ENCODE data around the gene AKTIP. TPM values are rescaled to one million over a fixed set of nuclear protein-coding genes. Genes with fewer than 3 reads are reported as not detected.

AKTIP gene
- total RNA-seq, 4 donors from 2014 or later, result 45.0 to 53.7 (median 48.8) TPM

DNA sequence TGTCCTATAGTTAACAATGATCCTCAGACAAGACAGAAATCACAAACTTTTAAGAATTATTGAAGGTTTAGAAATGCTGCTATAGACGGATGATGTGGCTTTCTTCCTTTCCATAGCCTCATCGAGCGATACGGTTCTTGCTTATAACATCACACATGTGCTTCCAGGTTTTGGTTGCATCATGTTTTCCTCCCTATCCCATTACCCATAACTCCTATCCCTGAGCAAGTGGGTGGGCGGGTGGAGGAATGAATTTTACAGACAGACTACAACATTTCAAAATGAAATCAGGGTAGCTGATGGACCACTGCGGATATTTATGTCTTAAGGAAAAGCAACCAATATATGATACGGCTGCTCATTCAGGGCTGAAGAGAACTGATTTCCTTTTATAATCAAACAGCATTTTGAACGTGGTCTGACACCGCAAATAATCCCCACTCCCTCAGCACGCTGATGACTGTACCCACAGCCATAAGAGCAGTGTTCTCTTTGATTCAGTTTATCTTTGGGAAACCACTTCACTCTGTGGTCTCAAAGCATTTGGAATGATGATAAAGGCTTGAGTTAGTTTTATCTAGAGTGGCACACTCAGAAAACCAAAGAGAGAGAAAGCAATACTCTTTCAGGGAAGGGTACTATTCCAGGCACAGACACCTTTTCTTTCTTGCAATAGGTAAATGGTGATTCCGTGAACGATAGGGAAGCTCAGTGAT is 4.6 kb upstream of the AKTIP start:
- DNase-seq, result no peak
- Histone ChIP-seq H3K4me1 (no peaks in the 10 kb centered on the region), H3K4me3 (no peak overlapping the region), H3K27ac (no peak overlapping the region), H3K9me3 (no peaks in the 10 kb centered on the region), H3K27me3 (no peaks in the 10 kb centered on the region), H3K36me3 (no peaks in the 10 kb centered on the region)
- intact Hi-C loops (cut with DNase I; ENCODE audit: low total_unique reads), result no loop called here
- no peak for TF ChIP-seq POLR2A (IDR thresholded peaks at IDR 0.05)
- TF ChIP-seq, protein P1, sequence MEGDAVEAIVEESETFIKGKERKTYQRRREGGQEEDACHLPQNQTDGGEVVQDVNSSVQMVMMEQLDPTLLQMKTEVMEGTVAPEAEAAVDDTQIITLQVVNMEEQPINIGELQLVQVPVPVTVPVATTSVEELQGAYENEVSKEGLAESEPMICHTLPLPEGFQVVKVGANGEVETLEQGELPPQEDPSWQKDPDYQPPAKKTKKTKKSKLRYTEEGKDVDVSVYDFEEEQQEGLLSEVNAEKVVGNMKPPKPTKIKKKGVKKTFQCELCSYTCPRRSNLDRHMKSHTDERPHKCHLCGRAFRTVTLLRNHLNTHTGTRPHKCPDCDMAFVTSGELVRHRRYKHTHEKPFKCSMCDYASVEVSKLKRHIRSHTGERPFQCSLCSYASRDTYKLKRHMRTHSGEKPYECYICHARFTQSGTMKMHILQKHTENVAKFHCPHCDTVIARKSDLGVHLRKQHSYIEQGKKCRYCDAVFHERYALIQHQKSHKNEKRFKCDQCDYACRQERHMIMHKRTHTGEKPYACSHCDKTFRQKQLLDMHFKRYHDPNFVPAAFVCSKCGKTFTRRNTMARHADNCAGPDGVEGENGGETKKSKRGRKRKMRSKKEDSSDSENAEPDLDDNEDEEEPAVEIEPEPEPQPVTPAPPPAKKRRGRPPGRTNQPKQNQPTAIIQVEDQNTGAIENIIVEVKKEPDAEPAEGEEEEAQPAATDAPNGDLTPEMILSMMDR (IDR thresholded peaks at IDR 0.05), result no peak

DNA sequence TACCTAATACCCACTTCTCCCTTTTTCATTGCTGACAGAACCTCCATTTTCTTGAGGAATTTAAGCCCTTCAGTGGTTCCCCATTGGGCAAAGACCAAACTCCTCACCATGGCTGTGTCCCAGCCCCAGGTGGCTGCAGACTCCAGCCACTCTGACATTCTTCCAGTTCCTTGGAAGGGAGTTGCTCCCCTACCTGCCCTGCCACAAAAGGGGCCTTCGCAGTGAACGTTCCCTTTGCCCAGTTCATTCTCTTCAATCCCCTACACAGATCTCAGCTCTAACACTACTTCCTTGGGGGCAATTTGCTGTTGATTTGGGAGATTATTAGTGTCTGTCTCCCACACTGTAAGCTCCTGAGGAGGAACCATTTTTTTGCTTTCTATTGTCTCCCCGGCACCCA is 3.2 kb upstream of the AKTIP start:
- DNase-seq, result no peak
- TF ChIP-seq, protein P1 (IDR thresholded peaks at IDR 0.05), result no peak
- TF ChIP-seq POLR2A (IDR thresholded peaks at IDR 0.05), result no peak
- intact Hi-C loops (cut with DNase I; ENCODE audit: low total_unique reads), result no loop called here
- H3K36me3 ChIP-seq, result no peaks in the 10 kb centered on the region
- no peaks in the 10 kb centered on the region for H3K27me3 ChIP-seq
- peaks cover 5 to 10% of the 10 kb centered on the region in 2 donors for H3K4me1 ChIP-seq
- no peak overlapping the region for H3K27ac ChIP-seq
- no peak overlapping the region for H3K4me3 ChIP-seq
- H3K9me3 ChIP-seq, result no peaks in the 10 kb centered on the region

DNA sequence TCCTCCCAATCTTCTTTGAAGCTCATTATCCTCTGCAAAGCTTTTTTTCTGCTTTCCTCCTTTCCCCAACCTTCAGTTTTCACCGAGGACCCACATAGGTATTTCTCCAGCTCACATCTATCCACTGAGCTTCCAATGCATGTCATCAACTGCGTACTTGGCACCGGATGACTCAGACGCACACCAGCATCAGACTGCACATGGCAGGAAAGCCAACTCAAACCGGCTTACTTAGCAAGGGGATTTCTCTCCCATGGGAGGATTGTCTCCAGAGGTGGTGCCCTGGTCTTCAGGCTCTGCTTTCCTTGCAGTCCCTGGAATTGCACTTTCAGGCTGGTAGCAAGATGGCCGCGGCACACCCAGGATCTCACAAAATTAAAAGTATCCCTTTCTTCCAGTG is 1.7 kb upstream of the AKTIP start:
- TF ChIP-seq, protein P1 (IDR thresholded peaks at IDR 0.05), result no peak
- no peak for TF ChIP-seq POLR2A (IDR thresholded peaks at IDR 0.05)
- no peak overlapping the region for H3K4me3 ChIP-seq
- peak in 1 of 2 donors; percentile 40 for DNase-seq

DNA sequence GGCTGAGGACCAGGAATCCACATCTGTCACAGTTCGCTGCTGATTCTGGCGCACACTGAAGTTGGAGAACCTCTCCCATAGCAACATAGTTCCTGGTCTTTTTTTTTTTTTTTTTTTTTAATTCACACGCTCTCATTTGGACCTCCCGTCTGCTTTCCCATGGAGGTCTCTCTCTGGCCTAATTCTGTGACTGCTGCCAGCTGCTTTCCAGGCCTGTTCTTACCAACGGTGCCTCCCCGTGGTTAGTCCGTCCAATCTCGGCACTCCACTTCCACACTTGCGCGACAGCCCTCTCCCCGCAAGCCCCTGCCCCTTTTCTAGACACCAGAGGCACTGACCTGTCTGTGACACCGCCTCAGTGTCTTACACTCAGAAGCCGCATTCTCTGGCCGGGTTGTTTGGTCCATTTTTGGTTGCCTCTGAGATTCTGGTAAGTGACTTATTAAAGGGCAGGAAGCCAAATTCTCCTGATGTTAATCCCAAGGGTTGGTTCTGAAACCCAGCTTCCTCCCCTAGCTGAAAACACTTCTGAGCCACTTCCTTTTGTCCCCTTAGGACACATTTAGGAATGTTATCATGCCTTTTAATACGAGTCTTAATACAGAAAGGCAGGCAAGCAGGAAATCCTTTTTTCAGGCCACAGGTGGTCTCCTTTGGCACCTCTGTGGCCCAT is 1.1 kb upstream of the AKTIP start:
- H3K36me3 ChIP-seq, result no peaks in the 10 kb centered on the region
- H3K27ac ChIP-seq, result peak overlapping the region; percentile 90 to 96
- DNase-seq, result peak; percentile 59 to 62
- intact Hi-C loops (cut with DNase I; ENCODE audit: low total_unique reads), result no loop called here
- TF ChIP-seq, protein P1 (IDR thresholded peaks at IDR 0.05), result no peak
- no peak for TF ChIP-seq POLR2A (IDR thresholded peaks at IDR 0.05)
- H3K27me3 ChIP-seq, result no peaks in the 10 kb centered on the region
- peak overlapping the region; percentile 44 to 48 for H3K4me3 ChIP-seq
- peaks cover 8 to 10% of the 10 kb centered on the region in 2 donors for H3K4me1 ChIP-seq
- no peaks in the 10 kb centered on the region for H3K9me3 ChIP-seq

More for the DNA sequence above, 1.7 kb upstream of the AKTIP start:
- intact Hi-C loops (cut with DNase I; ENCODE audit: low total_unique reads), result no loop called here
- H3K27me3 ChIP-seq, result no peaks in the 10 kb centered on the region
- no peaks in the 10 kb centered on the region for H3K9me3 ChIP-seq
- peaks cover 8 to 10% of the 10 kb centered on the region in 2 donors for H3K4me1 ChIP-seq
- H3K27ac ChIP-seq, result peak overlapping the region; percentile 90 to 96
- no peaks in the 10 kb centered on the region for H3K36me3 ChIP-seq

DNA sequence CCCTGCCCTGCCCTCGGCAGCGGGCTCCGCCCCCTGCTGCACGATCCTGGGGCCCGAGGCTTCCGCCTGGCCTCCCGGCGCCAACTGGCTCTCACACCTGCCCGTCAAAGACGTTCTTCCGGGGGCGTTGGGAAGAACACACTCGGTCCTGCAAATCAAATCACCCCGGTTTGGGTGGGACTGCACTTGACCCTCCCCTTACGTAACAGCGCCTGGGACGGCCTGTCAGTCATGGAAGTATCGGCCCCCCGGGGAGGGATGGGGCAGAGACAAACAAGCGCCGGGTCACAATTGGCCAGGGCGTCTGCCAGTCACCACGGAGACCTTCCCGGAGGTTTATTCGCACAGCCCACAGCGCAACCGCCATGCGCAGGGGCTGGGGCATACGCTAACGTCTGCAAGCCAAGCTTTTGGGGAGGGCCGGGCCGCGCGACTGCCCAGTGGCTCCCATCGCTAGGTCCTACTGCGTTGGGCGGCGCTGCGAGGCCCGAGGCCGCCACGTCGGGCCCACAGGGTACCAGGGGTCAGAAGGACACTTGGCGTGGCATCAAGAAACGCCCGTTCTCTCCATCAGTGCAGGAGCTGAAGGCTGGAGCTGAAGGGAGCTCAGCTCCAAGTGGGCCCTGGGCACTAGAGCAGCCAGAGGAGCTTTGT is 388 bp upstream of the AKTIP start:
- intact Hi-C loops (cut with DNase I; ENCODE audit: low total_unique reads), result no loop called here
- H3K27ac ChIP-seq, result peak overlapping the region; percentile 90 to 96
- H3K4me3 ChIP-seq, result peak overlapping the region; percentile 52 to 99
- no peaks in the 10 kb centered on the region for H3K9me3 ChIP-seq
- peak; percentile 100 for DNase-seq
- TF ChIP-seq, protein P1 (IDR thresholded peaks at IDR 0.05), result peak in 1 of 4 experiments; percentile 19
- peak; percentile 96 for TF ChIP-seq POLR2A (IDR thresholded peaks at IDR 0.05)
- H3K27me3 ChIP-seq, result no peaks in the 10 kb centered on the region
- no peaks in the 10 kb centered on the region for H3K36me3 ChIP-seq
- peaks cover 8 to 10% of the 10 kb centered on the region in 2 donors for H3K4me1 ChIP-seq
